GM19351 (cell line): ENCODE results near the gene DAB1.
"Not testable (repeated sequence)": the region's sequence is repeated elsewhere in the genome, so short reads cannot be mapped to it uniquely, and the experiment has no call there.

Source experiments
- ATAC-seq: cut with Tn5 transposase; IDR thresholded peaks from one replicate; pipeline ENCODE4 v1.9.1; 2021; ENCODE audit warnings: mild to moderate bottlenecking, moderate library complexity; ENCODE audit not compliant: unreplicated experiment

Gene DAB1

GRCh38 chr1:57362480-57362879 lies 61.4 kb downstream of the DAB1 start:
- ATAC-seq = no peak

GRCh38 chr1:57361516-57361915 lies 62.3 kb downstream of the DAB1 start:
- no peak for ATAC-seq

- ATAC-seq = no peak
Measured at GRCh38 chr1:57360846-57361407, 62.9 kb downstream of the DAB1 start.

GRCh38 chr1:57357462-57357861 lies 66.4 kb downstream of the DAB1 start:
- no peak for ATAC-seq

- ATAC-seq = no peak
Measured at GRCh38 chr1:57353654-57354053, 70.2 kb downstream of the DAB1 start.

GRCh38 chr1:57350610-57351009 lies 73.2 kb downstream of the DAB1 start:
- ATAC-seq = no peak

GRCh38 chr1:57348921-57349320 lies 74.9 kb downstream of the DAB1 start:
- no peak for ATAC-seq

GRCh38 chr1:57345916-57346315 lies 77.9 kb downstream of the DAB1 start:
- ATAC-seq = no peak

GRCh38 chr1:57344265-57344664 lies 79.6 kb downstream of the DAB1 start:
- no peak for ATAC-seq

GRCh38 chr1:57343298-57343915 lies 80.5 kb downstream of the DAB1 start:
- ATAC-seq = not testable (repeated sequence)

- no peak for ATAC-seq
Measured at GRCh38 chr1:57341721-57342120, 82.1 kb downstream of the DAB1 start.

- no peak for ATAC-seq
Measured at GRCh38 chr1:57340334-57341070, 83.4 kb downstream of the DAB1 start.

GRCh38 chr1:57337623-57338022 lies 86.2 kb downstream of the DAB1 start:
- ATAC-seq = no peak

- ATAC-seq = no peak
Measured at GRCh38 chr1:57336793-57337192, 87.1 kb downstream of the DAB1 start.

- no peak for ATAC-seq
Measured at GRCh38 chr1:57331620-57332019, 92.2 kb downstream of the DAB1 start.

GRCh38 chr1:57329937-57330336 lies 93.9 kb downstream of the DAB1 start:
- ATAC-seq = no peak

GRCh38 chr1:57329001-57329527 lies 94.8 kb downstream of the DAB1 start:
- no peak for ATAC-seq

GRCh38 chr1:57327946-57328345 lies 95.9 kb downstream of the DAB1 start:
- ATAC-seq = no peak

GRCh38 chr1:57327336-57327735 lies 96.5 kb downstream of the DAB1 start:
- ATAC-seq = no peak

GRCh38 chr1:57325536-57325935 lies 98.3 kb downstream of the DAB1 start:
- ATAC-seq = no peak

GRCh38 chr1:57325117-57325516 lies 98.7 kb downstream of the DAB1 start:
- ATAC-seq = no peak

GRCh38 chr1:57324388-57324787 lies 99.5 kb downstream of the DAB1 start:
- no peak for ATAC-seq
